Hippocampal formation (tissue), 2 donors: Measurements from ENCODE around the gene SSH2.
"Not testable (repeated sequence)": the region's sequence is repeated elsewhere in the genome, so short reads cannot be mapped to it uniquely, and the experiment has no call there.

ENCODE experiments used
- DNase-seq, 2 donors: peaks; one replicate each; lab custom pipeline; 2025; lab: John Stamatoyannopoulos, UW

Gene SSH2

DNA sequence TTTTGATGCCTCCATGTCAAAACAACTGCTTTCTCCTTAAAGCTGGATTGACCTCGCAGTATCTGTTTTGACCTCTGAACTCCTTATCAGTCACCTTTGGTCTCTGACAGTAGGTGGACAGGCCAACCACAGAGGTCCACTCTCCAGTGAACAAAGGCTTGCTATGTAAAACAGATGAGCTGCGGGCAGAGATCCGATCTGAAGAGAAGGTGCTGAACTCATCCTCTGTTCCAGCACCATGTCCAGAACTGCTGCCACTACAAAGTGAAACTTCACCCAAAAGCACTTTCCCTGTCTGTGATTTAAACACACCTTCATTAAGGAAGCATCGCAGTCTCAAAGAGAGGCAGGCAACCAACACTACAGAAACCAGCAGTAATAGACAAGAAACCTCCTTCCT lies 190.0 kb downstream of the SSH2 start:
- no peak for DNase-seq

DNA sequence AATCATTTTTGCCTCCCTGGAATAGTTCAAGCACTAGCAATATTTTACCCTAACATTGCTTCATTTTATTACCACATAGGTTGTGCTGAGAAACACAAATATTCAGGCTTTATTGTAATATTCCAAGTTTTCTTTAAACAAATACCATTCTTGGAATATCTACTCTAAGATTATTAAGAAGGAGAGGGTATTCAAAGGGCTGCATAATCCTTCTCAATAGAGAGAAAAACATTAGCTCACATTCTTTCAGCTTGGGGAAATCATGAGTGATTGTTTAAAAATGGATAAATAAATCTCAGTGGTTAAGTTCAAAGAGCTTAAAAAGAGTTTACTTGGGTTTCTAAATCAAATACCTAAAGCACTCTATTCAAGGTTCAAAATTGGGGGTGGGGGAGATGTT lies 195.4 kb downstream of the SSH2 start:
- no peak for DNase-seq

- DNase-seq: no peak
These were observed 196.9 kb downstream of the SSH2 start for GRCh38 chr17:29733166-29733565.

DNA sequence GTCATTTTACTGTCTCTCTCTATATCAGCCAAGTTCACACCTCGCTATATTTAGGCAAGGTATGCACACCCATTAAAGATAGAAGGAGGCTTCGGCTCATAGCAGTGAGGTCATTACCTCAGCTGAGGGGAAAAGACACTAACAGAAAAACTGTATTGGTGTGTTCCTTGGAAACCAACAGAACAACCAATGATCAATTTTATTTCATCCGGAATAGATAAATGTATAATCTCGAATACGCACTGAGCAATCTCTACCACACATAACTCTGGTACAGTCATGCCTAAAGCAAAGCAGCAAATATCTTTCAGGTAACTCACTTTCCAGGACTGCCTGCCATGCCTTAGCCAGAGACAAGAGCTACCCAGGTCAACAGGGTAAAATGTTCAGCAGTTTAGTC lies 197.4 kb downstream of the SSH2 start:
- DNase-seq: no peak

- DNase-seq: no peak
These were observed 197.8 kb downstream of the SSH2 start for GRCh38 chr17:29732209-29732608.

GRCh38 chr17:29731589-29731929 lies 198.5 kb downstream of the SSH2 start:
- no peak for DNase-seq

- DNase-seq: no peak
These were observed 201.5 kb downstream of the SSH2 start for GRCh38 chr17:29728490-29728889.

GRCh38 chr17:29726715-29727252 lies 203.2 kb downstream of the SSH2 start:
- no peak for DNase-seq

GRCh38 chr17:29725408-29725807 lies 204.6 kb downstream of the SSH2 start:
- DNase-seq: not testable (repeated sequence)

DNA sequence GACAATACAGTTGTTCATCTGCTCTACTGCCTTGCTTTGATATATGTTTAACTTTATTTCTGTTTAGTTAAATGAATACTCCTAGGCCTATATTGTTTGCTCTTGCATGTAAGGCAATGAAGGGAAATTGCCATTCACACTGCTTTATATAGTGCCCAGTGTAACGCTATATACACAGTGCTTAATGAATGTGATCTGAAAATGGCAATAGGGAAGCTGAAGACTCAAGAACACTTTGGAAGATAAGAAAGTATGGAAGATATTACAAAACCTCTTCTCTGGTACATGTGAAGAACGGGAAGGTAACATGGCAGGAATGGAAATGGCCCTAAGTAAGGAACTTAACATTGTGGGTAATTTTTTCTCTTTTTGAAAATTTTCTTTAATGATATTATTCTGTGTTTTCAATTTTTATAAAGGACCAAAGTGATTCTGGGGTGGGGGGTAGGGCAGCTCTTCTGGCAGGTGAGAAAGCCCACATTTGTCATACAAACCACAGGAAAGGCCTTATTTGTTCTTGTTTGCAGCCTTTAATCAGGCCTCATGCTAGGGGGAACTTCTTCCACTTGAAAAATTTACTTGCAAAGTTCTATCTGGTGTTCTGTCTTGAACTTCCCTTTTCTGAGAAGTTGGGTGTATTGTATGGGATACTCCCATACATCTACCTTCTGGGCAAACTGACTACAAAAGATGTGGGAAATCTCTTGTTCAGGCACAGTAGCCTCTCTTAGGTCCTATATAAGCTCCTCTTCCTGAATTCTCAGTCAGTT lies 206.6 kb downstream of the SSH2 start:
- no peak for DNase-seq

DNA sequence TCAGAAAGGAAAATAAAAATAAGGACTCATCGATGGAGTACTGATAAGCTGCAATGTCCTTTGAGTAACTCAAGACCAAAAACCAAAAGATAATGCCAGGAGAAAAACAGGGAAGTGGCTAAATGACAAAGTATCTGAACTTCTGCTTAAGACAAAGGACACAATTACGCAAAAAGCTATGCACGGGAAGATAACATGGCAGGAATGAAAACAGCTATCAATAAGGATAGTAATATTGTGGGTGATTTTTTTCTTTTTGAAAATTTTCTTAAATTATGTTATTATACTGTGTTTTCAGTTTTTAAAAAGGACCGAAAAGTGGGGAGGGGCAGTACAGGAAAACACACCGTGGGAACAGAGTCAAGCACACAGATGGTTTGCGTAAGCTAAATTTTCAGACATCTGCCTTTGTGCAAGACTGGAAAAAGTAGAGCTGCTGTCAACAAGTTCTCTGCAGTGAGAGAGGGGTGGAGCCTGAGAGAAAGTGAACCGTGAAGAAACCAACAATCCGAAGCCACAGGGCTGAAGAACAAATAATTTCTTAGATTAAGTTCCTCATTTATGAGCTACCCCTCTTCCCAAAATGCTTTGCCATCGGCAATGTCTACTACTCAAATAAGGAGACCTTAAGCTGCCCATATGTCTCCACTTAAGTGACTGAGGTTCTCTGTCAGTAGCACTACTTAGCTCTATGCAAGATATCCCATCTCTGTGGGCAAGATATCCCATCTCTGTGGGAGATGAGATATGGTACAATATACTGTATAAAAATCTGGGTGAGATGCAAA lies 207.4 kb downstream of the SSH2 start:
- DNase-seq: no peak

GRCh38 chr17:29720551-29720950 lies 209.5 kb downstream of the SSH2 start:
- DNase-seq: no peak

GRCh38 chr17:29719469-29719868 lies 210.6 kb downstream of the SSH2 start:
- DNase-seq: no peak

DNA sequence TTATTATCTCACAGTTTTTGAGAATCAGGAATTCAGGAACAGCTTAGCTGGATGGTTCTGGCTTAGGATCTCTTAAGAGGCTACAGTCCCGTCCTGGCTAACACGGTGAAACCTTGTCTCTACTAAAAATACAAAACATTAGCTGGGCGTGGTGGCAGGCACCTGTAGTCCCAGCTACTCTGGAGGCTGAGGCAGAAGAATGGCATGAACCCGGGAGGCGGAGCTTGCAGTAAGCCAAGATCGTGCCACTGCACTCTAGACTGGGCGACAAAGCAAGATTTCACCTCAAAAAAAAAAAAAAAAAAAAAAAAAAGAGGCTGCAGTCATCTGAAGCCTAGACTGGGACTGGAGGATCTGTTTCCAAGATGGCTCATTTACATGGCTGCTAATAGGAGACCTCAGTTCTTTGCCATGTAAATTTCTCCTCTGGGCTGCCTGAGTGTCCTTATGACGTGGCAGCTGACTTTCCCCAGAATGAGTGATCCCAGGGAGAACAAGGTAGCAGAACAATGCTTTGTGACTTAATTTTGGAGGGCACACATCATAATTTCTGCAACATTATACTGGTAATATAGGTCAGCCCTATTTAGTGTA lies 211.5 kb downstream of the SSH2 start:
- no peak for DNase-seq

DNA sequence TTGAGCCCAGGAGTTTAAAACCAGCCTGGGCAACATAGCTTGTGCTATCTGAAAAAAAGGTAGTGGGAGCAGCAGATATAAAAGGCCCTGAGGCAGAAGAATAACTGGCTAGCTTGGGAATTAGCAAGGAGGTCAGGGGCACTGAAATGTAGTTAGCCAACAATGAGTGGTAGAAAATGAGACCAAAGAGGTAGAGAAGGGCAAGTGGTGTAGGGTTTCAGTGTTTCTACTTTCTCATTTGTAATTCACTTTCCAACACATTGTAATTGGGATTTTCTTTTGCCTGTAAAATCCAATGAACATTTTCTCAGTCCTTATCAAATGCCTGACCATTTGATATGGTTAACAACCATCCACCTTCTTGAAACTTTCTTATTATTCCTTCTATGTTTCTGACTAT lies 212.2 kb downstream of the SSH2 start:
- no peak for DNase-seq

DNA sequence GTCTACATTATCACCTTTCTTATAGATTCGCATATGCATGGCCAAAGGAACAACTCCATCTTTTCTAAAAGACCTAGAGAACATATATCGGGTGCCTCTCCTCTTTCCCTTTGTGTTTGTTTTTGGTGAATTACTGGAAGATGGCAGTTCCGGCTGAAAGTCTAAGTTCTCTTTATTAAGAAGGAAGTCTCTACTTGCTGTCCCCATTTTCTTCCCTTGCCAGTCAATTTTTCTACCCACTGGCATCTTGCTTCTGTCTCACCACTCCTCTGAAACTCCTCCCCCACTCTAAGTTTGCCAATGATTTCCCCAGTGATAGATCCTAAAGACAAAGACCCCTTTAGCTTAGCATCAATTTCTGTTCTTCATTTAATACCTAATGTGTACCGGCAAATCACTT lies 213.5 kb downstream of the SSH2 start:
- no peak for DNase-seq

- no peak for DNase-seq
These were observed 214.3 kb downstream of the SSH2 start for GRCh38 chr17:29715680-29716079.

- DNase-seq: no peak
These were observed 215.9 kb downstream of the SSH2 start for GRCh38 chr17:29714146-29714545.

- DNase-seq: no peak
These were observed 216.4 kb downstream of the SSH2 start for GRCh38 chr17:29713626-29714025.

DNA sequence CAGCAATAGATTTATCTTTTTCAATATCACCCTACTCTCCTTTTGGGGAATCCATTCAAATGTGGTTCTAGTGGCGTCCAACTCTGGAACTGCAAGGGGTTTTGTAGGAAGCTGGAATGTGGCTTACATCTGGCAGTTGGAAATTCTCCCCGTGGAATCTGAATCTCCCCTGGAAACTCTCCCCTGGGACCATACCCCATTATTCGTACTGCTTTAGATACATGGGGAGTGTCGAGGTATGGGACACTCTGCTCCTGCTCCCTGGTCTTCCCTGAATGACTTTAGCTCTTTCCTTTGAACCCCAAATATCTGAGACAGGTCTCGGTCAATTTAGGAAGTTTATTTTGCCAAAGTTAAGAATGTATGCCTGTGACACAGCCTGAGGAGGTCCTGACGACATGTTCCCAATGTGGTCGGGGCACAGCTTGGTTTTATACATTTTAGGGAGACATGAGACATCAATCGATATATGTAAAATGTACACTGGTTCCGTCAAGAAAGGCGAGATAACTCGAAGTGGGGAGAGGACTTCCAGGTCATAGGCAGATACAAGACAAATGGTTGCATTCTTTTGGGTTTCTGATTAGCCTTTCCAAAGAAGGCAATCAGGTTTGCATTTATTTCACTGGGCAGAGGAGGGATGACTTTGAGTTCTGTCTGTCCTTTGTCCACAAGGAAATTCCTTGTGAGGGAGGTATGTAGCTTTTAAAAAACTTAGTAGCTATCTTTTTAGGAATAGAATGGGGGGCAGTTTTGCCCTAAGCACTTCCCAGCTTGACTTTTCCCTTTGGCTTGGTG lies 218.2 kb downstream of the SSH2 start:
- no peak for DNase-seq

DNA sequence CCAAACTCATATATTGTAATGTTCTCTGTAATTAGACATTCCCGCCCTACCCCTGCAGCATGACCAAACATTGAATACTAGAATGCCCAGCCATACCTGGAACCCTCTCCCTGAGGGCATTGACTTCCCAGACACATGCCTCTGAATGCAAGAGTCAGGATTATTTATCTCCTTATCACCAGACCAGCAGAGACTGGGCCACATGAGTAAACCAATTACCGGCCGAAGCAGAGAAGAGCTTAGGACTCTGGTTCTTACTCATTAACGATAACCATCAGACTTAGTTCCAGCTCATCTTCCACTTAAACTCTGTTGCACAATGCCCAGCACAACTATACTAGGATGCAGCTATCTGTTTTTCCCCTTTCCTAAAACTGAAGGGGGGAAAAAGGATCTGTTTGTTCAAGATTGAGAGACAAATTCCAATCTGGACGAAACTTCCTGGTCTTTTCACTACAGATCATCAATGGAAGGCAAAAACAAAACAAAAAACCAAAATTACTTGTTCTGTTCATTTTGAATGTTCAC lies 219.1 kb downstream of the SSH2 start:
- DNase-seq: no peak

- DNase-seq: no peak
These were observed 219.5 kb downstream of the SSH2 start for GRCh38 chr17:29710520-29710884.
